HG03280 (cell line): Measurements from ENCODE around the gene MVP.
"Not testable (repeated sequence)": the region's sequence is repeated elsewhere in the genome, so short reads cannot be mapped to it uniquely, and the experiment has no call there.

Experiments
- ATAC-seq: cut with Tn5 transposase; IDR thresholded peaks from one replicate; pipeline ENCODE4 v1.9.1; 2021; ENCODE audit warnings: mild to moderate bottlenecking, moderate library complexity; ENCODE audit not compliant: unreplicated experiment

MVP gene

GRCh38 chr16:29868396-29869009, 48.2 kb downstream of the MVP start:
- no peak for ATAC-seq

DNA sequence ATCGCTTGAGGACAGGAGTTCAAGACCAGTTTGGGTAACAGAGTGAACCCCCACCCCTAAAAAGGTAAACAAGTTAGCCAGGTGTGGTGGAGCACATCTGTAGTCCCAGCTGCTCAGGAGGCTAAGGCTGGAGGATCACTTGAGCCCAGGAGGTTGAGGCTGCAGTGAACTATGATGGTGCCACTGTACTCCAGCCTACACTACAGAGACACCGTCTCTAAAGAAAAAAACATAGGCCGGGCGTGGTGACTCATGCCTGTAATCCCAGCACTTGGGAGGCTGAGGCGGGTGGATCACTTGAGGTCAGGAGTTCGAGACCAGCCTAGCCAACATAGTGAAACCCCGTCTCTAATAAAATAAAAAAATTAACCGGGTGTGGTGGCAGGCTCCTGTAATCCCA, 48.8 kb downstream of the MVP start:
- not testable (repeated sequence) for ATAC-seq

GRCh38 chr16:29871822-29872546, 51.7 kb downstream of the MVP start:
- ATAC-seq: no peak

DNA sequence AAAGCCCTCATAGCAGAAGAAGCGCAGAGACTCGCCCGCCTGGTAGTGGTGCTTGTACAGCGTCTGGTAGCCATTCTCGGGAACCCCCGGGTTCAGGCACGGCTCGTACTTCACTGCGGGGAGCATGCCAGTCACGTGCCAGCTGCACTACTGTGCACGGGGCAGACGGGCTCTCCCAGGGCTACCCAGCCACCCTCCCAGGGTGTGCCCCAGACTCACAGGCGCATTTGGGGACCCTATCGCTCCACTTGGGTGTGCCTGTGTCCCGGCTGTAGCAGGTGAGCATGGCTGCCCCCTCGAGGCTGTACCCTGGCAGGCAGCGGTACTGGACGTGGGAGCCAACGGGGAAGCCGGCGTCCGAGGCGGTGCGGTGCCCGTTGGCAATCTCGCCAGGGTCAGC, 53.1 kb downstream of the MVP start:
- no peak for ATAC-seq

DNA sequence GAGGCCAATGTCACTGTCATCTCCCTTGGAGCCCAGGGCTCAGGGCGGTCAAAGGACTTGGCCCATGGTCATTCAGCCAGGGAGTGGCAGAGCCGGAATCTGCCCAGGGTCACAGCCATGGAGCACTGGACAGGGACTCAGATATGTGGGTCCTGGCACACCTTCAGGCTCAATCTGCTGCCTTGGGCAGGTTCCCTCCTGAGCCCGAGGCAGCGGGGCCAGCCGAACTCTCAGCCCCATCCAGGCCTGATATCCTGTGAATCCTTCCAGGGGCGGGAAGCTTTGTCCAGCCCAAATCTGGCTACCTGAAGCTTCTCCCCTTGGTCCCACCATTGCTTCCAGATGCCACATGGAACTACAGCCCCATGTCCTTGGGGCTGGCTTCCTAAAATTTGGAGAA, 54.9 kb downstream of the MVP start:
- no peak for ATAC-seq

- ATAC-seq: no peak
Observed at GRCh38 chr16:29876217-29876593, 55.9 kb downstream of the MVP start.

GRCh38 chr16:29876594-29877249, 56.5 kb downstream of the MVP start:
- ATAC-seq: no peak

DNA sequence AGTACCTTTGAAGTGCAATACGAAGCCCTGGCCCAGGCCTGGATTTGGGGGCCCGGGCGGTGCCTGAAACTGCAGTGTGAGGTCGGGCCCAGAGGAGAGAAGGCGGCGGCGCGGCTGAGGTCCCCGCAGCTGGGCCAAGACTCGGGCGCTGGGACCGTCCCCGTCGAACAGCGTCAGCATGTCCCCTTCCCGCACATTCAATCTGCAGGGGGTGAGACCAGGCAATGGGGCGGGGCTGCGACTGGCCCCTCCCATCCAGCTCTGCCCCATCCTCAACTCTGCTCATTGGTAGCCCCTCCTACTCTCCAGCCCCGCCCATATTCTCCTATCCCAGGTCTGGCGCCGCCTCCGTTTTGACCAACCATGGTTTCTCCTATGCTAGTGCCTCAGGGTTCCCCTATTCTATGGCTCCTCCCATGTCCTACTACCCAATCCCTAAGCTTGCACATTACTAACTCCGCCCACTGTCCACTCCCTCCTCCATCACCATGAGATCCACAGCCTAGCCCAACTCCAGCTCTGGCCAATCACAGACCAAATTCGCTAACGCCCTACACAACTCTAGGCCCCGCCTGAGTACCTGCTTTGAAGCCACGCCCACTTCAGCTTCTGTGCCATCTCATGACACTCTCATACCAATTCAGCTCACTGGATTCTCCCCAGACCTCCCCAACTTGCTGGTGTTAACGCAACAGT, 57.2 kb downstream of the MVP start:
- no peak for ATAC-seq

GRCh38 chr16:29878172-29878571, 57.9 kb downstream of the MVP start:
- no peak for ATAC-seq

DNA sequence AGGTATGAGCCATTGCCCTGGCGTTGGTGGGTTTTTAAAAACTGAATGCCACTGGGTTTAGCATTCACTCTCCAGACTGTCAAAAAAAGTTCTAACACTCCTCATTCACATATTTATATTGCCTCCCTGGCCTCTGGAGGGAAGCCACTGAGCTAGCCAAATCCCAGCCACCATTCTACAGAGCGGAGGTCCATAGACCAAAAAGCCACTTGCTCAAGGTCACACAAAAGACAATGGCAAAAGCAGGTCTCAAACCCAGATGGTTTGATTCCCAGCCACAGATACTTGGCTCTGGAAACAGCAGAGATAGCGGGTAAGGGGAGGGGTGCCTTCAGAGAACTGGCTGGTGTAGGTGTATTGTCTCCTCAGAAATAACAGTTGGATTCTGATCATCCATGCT, 60.8 kb downstream of the MVP start:
- ATAC-seq: no peak

DNA sequence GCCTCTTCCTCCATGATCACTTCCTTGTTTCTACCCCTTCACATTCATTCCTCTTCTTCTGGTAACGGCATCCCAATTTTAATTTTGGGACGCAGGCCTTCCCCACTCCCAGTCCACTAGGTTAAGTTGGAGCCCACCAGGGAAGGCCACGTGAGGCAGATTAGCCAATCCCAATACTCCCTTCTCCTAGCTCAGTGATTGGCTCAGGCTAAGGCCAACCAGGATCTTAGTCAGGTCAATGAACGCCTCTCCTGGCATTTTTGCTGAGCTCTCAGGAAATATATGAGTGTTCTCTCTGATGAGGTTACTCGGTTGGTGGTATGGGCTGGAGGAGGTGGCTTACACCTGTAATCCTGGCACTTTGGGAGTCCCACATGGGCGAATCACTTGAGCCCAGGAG, 63.7 kb downstream of the MVP start:
- no peak for ATAC-seq

GRCh38 chr16:29889372-29889771, 69.1 kb downstream of the MVP start:
- ATAC-seq: not testable (repeated sequence)

- ATAC-seq: no peak
Observed at GRCh38 chr16:29891525-29892457, 71.5 kb downstream of the MVP start.

GRCh38 chr16:29892458-29892813, 72.2 kb downstream of the MVP start:
- ATAC-seq: no peak

GRCh38 chr16:29893553-29893952, 73.3 kb downstream of the MVP start:
- no peak for ATAC-seq

DNA sequence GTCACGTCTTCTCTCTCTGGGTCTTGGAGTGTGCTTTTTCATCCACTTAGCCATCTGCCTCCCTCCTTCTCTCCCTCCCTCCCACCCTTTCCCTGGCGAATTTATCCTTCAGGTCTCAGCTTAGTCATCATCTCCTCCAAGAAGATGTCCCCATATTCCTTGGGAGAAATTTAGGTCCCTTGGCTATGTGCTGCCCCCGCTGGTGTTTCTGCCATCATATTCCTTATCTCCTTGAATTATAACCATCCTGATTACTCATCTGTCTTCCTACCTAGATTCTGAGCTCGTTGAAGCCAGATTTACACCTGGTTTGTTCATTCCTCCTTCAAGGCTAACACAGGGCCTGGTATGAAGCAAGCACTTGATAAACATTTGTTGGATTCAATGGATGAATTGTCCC, 74.1 kb downstream of the MVP start:
- no peak for ATAC-seq

- no peak for ATAC-seq
Observed at GRCh38 chr16:29896841-29897240, 76.6 kb downstream of the MVP start.

GRCh38 chr16:29897333-29897732, 77.1 kb downstream of the MVP start:
- no peak for ATAC-seq
